GM18519 (cell line): ENCODE data around the gene GHDC.
"Not testable (repeated sequence)": the region's sequence is repeated elsewhere in the genome, so short reads cannot be mapped to it uniquely, and the experiment has no call there.

Source experiments
- ATAC-seq: cut with Tn5 transposase; IDR thresholded peaks from one replicate; pipeline ENCODE4 v1.9.1; 2021; ENCODE audit warnings: mild to moderate bottlenecking, moderate library complexity; ENCODE audit not compliant: unreplicated experiment, low FRiP score

The GHDC gene

GRCh38 chr17:42203354-42203753 is 9.1 kb upstream of the GHDC start:
- ATAC-seq: no peak

GRCh38 chr17:42202696-42203095 is 8.4 kb upstream of the GHDC start:
- no peak for ATAC-seq

GRCh38 chr17:42202159-42202558 is 7.9 kb upstream of the GHDC start:
- ATAC-seq: no peak

DNA sequence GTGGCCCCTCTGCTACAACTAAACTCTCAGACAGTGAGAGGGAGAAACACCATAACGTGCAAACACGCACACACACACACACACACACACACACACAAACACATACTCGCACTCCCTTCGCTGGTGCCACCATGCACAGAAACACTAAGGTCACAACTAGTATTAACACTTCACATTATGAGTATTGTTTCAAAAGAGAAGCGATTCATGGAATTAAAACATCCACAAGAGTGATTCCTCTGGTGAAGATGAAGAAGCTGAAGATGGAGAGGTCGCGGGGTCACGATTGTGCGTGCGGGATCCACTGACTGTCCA is 7.1 kb upstream of the GHDC start:
- ATAC-seq: no peak

DNA sequence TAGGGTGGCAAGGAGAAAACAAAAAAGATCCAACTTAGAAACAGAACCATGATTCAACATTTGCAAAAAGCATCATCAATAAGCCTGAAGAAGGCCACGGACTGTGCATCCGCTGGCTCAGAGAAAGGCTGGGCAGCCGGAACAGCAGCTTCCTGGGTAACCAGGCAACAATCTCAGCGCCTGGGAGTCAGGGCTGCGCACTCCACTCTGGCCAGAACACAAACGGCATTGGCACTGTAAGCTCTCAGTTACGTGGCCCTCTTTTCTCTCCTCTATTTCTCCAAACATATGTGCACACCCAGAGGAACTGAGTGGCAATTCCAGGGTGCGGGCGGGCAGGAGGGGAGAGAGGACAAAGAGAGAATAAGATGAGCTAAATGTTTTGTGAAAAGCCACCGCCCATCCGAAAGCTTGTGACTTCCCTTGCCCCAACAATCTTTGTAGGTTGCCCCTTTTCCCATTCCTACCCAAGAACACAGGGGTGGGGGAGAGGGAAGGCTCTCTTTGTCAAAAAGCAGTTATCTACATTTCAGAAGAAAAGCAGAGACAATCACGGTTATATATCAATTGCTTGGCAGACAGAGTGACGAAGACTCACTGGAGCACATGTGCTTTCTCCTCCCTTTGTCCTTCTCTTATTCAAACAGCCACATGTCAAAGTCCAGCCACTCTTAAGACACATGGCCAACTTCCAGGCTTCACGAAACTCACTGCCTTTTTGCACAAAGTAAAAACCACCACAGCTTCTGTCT is 6.6 kb upstream of the GHDC start:
- no peak for ATAC-seq

DNA sequence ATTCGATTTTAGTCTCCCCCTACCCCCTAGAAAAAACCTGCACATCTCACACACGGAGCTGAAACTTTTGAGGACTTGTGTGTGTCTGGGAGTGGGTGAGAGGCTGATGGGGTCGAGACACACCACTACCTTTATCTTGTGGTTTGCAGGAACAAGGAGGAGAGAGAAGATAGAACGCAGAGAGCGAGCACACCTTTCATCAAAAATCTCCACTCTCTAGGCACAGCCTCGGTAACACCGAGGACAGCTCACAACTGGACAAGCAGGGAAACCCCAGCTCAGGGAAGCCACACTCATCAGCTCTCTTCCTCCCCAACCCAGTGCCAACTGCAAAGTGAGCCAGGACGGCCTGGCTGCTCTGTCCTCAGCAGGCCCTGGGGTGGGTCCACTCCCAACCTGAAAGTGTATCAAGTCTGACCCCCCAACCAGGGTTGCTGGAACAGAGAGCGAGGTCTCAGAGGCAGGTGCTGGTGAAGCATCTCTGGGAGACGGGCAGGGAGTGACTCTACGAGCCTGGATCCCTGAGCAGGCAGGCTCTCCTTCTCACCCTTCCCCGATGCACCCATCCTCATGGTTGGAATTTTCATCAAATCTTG is 5.2 kb upstream of the GHDC start:
- no peak for ATAC-seq

DNA sequence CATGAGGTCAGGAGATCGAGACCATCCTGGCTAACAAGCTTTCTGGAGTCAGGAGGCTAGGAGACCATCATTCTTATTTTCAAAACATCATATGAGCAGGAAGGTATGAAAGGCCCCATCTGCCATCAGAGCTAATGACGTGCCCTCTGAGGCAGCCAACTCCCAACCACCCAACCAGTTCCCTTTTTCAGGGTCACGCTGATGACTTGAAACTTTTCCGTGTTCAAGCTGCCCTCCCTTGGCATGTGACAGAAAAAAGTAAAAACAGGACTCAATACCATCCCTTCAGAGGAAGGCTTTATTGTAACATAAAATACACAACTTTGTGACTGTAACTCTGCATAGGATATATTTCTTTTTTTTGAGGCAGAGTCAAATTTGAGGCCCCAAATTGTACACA is 4.6 kb upstream of the GHDC start:
- ATAC-seq: no peak

- no peak for ATAC-seq
These were observed 3.4 kb upstream of the GHDC start for GRCh38 chr17:42197564-42198156.

DNA sequence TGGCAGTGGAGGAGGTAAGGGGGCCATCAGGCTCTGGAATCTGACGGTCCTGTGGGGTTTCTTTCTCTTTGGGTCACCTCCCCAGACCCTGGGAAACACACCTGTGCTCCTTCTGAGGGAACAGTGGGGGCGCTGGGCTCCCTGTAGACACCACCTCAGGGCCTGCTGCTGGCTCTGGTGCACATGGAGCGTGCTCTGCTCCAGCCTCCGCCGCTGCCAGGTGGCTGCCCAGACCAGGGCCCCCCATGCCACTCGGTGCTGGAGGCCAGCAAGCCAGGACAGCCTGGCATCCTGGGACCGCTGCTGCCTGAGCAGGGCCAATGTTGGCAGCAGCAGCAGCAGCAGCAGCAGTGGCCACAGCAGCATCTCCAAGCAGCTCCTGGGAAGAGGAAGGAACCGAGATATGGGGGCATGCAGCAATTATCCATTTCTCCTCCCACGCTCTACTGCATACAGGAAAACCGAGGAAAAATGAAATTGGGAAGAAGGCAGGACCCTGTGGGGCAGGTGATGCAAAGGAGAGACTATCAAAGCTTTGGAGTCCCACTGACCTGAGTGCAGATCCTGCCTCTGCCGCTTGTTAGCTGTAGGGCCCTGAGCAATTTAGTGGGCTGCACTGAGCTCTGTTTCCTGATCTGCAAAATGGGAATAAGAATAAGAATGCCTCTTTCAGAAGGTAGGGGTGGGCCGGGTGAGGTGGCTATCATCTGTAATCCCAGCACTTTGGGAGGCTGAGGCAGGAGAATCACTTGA is 902 bp downstream of the GHDC start:
- no peak for ATAC-seq

GRCh38 chr17:42192189-42193126 is 1.8 kb downstream of the GHDC start:
- no peak for ATAC-seq

- no peak for ATAC-seq
These were observed 3.1 kb downstream of the GHDC start for GRCh38 chr17:42191275-42191608.

GRCh38 chr17:42190491-42191274 is 3.6 kb downstream of the GHDC start:
- ATAC-seq: no peak

DNA sequence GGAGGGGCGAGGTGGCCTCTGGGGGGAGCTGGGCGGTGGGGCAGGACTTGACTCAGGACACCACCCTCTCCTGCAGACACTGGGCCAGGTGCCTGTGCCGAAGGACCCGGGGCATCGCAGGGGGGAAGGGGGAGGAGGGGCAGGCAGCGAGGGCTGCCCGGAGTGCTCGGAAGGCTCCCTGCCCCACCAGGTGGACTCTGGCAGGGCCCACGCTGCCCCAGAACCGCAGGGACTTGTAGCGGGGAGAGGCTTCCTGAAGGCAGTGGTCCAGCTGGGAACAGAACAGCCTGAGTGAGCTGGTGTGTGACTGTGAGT is 4.7 kb downstream of the GHDC start:
- no peak for ATAC-seq

DNA sequence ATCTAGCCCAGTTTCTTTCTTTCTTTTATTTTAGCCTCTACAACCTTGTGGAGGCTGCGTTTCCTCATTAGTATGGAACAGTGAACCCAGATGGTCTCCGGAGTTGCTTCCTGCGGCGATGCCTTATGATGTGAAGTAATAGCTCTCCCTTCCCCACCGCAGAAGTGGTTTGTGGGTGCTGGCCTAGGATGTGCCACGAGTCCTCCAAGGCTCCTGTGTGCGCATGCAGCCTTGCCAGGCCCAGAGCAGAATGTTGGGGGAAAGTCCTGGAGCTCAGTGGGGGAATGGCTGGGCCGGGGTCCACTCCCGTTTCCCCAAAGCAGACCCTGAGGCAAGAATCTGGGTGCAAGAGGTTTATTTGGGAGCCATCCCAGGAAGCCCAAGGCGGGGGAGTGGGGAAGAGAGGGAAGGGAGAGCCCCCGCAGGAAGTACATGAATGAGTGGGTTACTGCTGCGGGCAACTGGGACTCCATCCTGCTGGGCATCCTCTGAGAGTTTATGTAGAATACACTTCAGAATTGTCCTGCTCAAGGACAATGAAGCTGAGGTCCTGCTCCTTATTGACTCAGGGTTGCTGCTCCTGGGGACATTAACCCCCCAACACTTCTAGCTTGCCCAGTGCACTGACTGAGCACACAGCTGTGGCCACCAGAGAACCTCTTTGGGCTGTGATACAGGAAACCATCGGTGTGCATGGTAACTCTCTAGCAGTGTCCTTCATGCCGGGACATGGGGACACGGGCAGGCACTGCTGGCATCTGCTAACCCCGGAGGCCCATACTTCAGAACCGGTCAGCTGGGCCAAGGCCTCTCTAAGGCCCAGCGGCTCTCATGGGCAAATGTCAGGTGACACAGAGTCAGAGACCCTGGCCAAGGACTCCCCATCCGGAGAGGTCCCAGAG is 5.3 kb downstream of the GHDC start:
- ATAC-seq: no peak

- no peak for ATAC-seq
These were observed 6.5 kb downstream of the GHDC start for GRCh38 chr17:42187833-42188232.

DNA sequence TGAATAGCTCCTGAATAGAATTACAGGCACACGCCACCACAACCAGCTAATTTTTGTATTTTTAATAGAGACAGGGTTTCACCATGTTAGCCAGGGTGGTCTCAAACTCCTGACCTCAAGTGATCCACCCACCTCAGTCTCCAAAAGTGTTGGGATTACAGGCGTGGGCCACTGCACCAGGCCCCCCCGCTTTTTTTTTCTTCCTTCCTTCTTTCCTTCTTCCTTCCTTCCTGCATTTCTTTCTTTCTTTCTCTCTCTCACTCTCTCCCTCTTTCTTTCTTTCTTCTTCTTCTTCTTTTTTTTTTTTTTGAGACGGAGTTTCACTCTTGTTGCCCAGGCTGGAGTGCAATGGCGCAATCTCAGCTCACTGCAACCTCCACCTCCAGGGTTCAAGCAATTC is 8.1 kb downstream of the GHDC start:
- ATAC-seq: not testable (repeated sequence)

DNA sequence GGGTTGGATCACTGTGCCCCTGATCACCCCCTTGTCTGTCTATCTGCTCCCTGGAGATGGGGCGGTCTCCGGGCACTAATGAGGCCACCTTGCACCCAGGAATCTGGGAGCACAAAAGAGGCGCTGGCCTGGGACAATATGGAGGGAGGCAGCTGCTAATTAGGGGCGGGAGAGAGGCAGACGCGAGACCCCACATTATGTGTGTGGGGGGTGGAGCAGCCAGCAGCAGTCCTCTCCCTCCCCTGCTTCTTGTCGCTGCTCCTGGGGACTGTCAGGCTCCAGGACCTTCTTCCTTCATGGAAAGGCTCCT is 8.7 kb downstream of the GHDC start:
- no peak for ATAC-seq

DNA sequence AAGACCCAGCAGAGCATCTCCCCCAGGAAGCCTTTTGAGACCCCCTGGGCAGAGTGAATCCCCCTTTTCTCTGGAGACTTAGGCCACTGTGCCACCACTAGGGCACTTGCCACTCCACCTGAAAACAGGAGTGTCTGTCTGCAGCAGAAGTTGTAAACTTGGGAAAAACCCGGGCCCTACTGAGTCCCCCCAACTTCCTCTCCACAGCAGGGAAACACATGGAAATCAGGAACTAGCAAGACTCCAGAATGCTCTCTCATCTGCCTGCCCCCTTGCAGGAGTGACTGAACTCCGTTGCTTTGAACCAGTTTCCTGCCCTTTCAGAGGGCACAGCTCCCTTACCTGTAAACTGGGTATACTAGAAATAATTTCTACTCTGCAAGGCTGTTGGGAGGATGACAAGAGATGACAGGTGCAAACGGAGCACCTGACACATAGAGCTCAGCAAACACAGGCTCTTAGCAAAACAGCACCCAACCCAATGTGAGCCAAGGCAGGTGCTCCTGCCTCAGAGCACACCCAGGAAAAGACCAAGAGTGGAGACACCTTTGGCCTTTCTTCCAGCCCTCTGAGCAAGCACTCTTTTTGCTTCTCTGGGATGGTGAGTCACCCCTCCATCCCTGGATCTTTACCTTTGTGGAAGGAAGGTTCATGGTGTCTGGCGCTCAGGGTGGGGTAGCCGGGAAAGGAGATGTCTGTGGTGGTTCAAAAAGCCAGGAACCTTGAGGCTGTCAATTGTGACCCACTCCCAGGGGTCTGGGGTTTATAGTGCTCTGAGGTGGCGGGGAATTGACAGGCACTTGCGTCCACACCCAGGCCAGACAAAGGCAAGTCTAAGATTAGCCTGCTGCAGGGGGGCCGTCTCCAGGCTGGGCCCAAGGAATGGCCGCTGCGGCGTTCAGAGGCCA is 9.3 kb downstream of the GHDC start, which contains the start of gene HCRT:
HCRT (minus strand) TSS at position 740 of the 908 bp plus-strand sequence; CDS start at position 653, 87 bp downstream.
- no peak for ATAC-seq
